GM19099 (cell line): ENCODE measurements around the gene TLR10.

Experiments used
- POLR2A ChIP-seq: IDR thresholded peaks from 3 replicates; pipeline ENCODE4 v1.6.1; 2011; ENCODE audit warnings: low read depth; ENCODE audit not compliant: insufficient read length; ENCODE audit errors: extremely low read depth

The TLR10 gene

GRCh38 chr4:38782452-38783108 is at the start of gene TLR10:
Gene TLR10, minus strand, starts transcription at chr4:38782990. Its CDS starts 7,400 bp downstream, at chr4:38775590.
- TF ChIP-seq POLR2A = peak; percentile 61

GRCh38 chr4:38832206-38832605 is 49.4 kb upstream of the TLR10 start:
- TF ChIP-seq POLR2A = no peak

GRCh38 chr4:38831653-38832052 is 48.9 kb upstream of the TLR10 start:
- no peak for TF ChIP-seq POLR2A

GRCh38 chr4:38829237-38829636 is 46.4 kb upstream of the TLR10 start:
- no peak for TF ChIP-seq POLR2A

- TF ChIP-seq POLR2A = no peak
Measured at GRCh38 chr4:38823766-38824165, 41.0 kb upstream of the TLR10 start.

- no peak for TF ChIP-seq POLR2A
Measured at GRCh38 chr4:38822748-38823303, 40.0 kb upstream of the TLR10 start.

- no peak for TF ChIP-seq POLR2A
Measured at GRCh38 chr4:38821739-38822138, 38.9 kb upstream of the TLR10 start.

- no peak for TF ChIP-seq POLR2A
Measured at GRCh38 chr4:38820329-38821061, 37.7 kb upstream of the TLR10 start.

GRCh38 chr4:38819569-38819968 is 36.8 kb upstream of the TLR10 start:
- TF ChIP-seq POLR2A = no peak

GRCh38 chr4:38818441-38818976 is 35.7 kb upstream of the TLR10 start:
- TF ChIP-seq POLR2A = no peak

- TF ChIP-seq POLR2A = no peak
Measured at GRCh38 chr4:38815885-38816782, 33.3 kb upstream of the TLR10 start.

- TF ChIP-seq POLR2A = no peak
Measured at GRCh38 chr4:38814386-38814785, 31.6 kb upstream of the TLR10 start.

- TF ChIP-seq POLR2A = no peak
Measured at GRCh38 chr4:38811297-38811696, 28.5 kb upstream of the TLR10 start.

GRCh38 chr4:38805530-38806145 is 22.8 kb upstream of the TLR10 start:
- TF ChIP-seq POLR2A = no peak
